Colonic mucosa (tissue), 4 donors: Measurements from ENCODE around the gene SLIT1. TPM values are rescaled to one million over a fixed set of nuclear protein-coding genes. Genes with fewer than 3 reads are reported as not detected.

Experiments
- DNase-seq: peaks from one replicate; pipeline ENCODE4 v3.0.0-alpha.2; 2020
- H3K27ac ChIP-seq: fragments of 200-600 bp; one replicate; pipeline ENCODE4 v1.8.0; 2021
- H3K27me3 ChIP-seq: fragments of 200-600 bp; one replicate; pipeline ENCODE4 v1.8.0; 2021
- H3K36me3 ChIP-seq: fragments of 200-600 bp; one replicate; pipeline ENCODE4 v1.8.0; 2021
- H3K4me1 ChIP-seq: fragments of 200-600 bp; one replicate; pipeline ENCODE4 v1.8.0; 2021; ENCODE audit warnings: mild to moderate bottlenecking
- H3K4me3 ChIP-seq: fragments of 200-600 bp; one replicate; pipeline ENCODE4 v1.8.0; 2021
- H3K9ac ChIP-seq, 2 donors: one replicate each; pipeline ENCODE4 v1.7.0; 2013; ENCODE audit warnings: control low read depth in 2 of 2, low read depth in 2 of 2, low read length in 2 of 2
- H3K9me3 ChIP-seq: fragments of 200-600 bp; one replicate; pipeline ENCODE4 v1.8.0; 2021
- intact Hi-C: fragments of 100-400 bp; cut with DNase I; formaldehyde crosslinking; loops from one replicate; pipeline ENCODE4 v1.14.1; 2022
- total RNA-seq, 2 donors: library from RNA; stranded (reverse); fragmentation: NEBNext Ultra II Directional in 1 of 2; extraction: Animal tissue kit (Norgen Biotek cat#: 25700) in 1 of 2; gene quantifications; one replicate each; pipeline ENCODE4 v1.2.1, GENCODE V29; 2021
- TF ChIP-seq, protein P1 (sequence below): fragments of 200-600 bp; IDR thresholded peaks from one replicate; pipeline ENCODE4 v1.8.0; 2022; ENCODE audit warnings: antibody characterized with exemption, mild to moderate bottlenecking
- donor health status: healthy.
- donor health status: DM: no; HTN: no; CAD: no.
- donor health status: DM: no; HTN: no; CAD: no.

SLIT1 gene
- total RNA-seq, 2 donors from 2014 or later: 0.17 to 0.24 TPM

DNA sequence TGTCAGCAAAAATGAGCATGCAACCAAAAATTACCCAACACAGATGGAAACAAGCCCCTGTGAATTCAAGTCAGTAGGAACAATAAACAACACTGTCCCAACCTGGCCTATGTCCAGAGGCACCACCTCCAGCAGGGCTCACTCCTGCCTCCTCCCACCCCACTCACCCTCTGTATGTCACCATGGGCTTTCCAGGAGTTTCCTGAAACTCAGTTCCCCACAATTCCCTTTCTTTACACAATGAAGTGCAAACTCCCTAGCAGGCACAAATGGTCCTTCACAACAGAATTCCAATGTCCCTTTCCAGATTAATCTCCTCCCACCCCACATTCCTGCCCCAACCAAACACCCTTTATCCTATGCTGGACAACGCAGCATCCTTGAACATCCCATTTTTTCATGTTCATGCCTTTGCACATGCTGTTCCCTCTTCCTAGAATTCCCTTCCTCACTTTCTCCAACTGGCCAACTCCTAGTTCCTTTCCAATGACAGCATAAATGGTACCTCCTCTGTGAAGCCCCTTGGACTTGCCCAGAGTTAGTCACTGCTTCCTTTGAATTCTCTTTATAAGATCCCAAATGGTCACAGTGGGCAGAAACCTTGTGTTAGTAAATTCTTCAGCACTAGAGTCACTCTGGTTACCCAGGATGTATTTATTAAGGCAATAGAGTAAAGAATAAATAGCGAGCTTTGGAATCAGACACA, 157.5 kb downstream of the SLIT1 start:
- H3K27me3 ChIP-seq: no peaks in the 10 kb centered on the region
- TF ChIP-seq, protein P1, sequence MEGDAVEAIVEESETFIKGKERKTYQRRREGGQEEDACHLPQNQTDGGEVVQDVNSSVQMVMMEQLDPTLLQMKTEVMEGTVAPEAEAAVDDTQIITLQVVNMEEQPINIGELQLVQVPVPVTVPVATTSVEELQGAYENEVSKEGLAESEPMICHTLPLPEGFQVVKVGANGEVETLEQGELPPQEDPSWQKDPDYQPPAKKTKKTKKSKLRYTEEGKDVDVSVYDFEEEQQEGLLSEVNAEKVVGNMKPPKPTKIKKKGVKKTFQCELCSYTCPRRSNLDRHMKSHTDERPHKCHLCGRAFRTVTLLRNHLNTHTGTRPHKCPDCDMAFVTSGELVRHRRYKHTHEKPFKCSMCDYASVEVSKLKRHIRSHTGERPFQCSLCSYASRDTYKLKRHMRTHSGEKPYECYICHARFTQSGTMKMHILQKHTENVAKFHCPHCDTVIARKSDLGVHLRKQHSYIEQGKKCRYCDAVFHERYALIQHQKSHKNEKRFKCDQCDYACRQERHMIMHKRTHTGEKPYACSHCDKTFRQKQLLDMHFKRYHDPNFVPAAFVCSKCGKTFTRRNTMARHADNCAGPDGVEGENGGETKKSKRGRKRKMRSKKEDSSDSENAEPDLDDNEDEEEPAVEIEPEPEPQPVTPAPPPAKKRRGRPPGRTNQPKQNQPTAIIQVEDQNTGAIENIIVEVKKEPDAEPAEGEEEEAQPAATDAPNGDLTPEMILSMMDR: no peak
- H3K9me3 ChIP-seq: no peaks in the 10 kb centered on the region
- no peak overlapping the region for H3K27ac ChIP-seq
- H3K4me1 ChIP-seq: no peaks in the 10 kb centered on the region
- no peaks in the 10 kb centered on the region for H3K36me3 ChIP-seq
- no peak for DNase-seq
- H3K4me3 ChIP-seq: no peak overlapping the region
- H3K9ac ChIP-seq: no peak overlapping the region
- intact Hi-C loops: loop anchor here (5.0 to 10.0 kb wide), 2 partner anchors 183 to 386 kb away; no protein-coding TSS in a partner anchor

- Histone ChIP-seq H3K36me3 (no peaks in the 10 kb centered on the region), H3K4me1 (no peaks in the 10 kb centered on the region), H3K27me3 (no peaks in the 10 kb centered on the region), H3K9ac (no peak overlapping the region), H3K27ac (no peak overlapping the region), H3K4me3 (no peak overlapping the region), H3K9me3 (no peaks in the 10 kb centered on the region)
- intact Hi-C loops: loop anchor here (5.0 to 10.0 kb wide), 2 partner anchors 181 to 383 kb away; no protein-coding TSS in a partner anchor
- TF ChIP-seq, protein P1: peak; percentile 76
- DNase-seq: peak; percentile 64
These were observed 160.0 kb downstream of the SLIT1 start for GRCh38 chr10:97025613-97026242.

DNA sequence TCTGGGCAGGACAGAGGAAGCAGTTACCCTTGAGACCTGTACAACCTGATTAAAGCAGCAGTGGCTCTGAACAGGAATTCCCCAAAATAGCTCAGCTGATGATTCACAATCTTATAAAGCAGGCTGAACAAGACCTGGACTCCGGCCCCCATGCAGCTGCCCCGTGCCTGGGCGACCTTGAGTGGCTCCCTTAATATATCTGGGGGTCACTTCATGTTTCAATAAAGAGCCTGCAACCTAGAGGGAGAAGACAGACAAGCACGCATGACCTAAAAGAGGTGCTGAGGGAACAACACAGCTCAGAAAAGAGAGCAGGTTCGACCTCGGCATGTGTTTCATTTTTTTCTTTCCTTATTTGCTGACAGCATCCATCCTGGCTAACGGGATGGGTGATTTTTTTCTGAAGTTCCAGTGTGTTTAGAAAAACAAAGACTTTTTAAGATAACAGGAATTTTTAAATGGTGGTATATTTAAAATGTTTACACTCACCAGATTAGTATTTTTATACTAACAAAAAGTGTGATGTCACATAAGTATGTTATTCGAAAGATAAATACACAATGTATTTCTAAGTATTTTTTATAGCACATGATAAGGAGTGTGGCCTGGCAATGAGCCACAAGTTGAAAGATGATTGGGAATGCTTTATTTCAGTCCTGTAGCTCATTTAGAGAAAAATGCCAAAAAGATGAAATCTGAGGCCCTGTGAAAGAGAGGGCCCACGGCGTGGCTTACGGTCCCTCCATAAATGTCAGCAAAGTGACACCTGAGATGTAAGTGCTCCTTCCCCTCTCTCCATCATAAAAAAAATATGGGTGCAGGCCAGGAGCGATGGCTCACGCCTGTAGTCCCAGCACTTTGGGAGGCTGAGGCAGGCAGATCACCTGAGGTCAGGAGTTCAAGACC, 161.3 kb downstream of the SLIT1 start:
- H3K9ac ChIP-seq: no peak overlapping the region
- intact Hi-C loops: loop anchor here (5.0 to 10.0 kb wide), 2 partner anchors 180 to 382 kb away; no protein-coding TSS in a partner anchor

GRCh38 chr10:97023401-97024167, 162.2 kb downstream of the SLIT1 start:
- Histone ChIP-seq H3K9me3 (no peaks in the 10 kb centered on the region), H3K27me3 (no peaks in the 10 kb centered on the region), H3K9ac (no peak overlapping the region), H3K4me3 (no peak overlapping the region), H3K27ac (no peak overlapping the region), H3K36me3 (no peaks in the 10 kb centered on the region), H3K4me1 (no peaks in the 10 kb centered on the region)
- no peak for DNase-seq
- intact Hi-C loops: loop anchor here (10.0 kb wide), 1 partner anchor 179 kb away; no protein-coding TSS in a partner anchor
- TF ChIP-seq, protein P1: no peak

More for the DNA sequence above, 161.3 kb downstream of the SLIT1 start:
- Histone ChIP-seq H3K9me3 (no peaks in the 10 kb centered on the region), H3K4me3 (no peak overlapping the region), H3K4me1 (no peaks in the 10 kb centered on the region), H3K27me3 (no peaks in the 10 kb centered on the region), H3K27ac (no peak overlapping the region), H3K36me3 (no peaks in the 10 kb centered on the region)
- DNase-seq: no peak
- TF ChIP-seq, protein P1: no peak
